SW 1271 (cell line): ENCODE data around the gene RSPH3.

Experiments
- DNase-seq, 2 experiments: peaks; one replicate each; lab custom pipeline; 2025; lab: John Stamatoyannopoulos, UW

The RSPH3 gene

DNA sequence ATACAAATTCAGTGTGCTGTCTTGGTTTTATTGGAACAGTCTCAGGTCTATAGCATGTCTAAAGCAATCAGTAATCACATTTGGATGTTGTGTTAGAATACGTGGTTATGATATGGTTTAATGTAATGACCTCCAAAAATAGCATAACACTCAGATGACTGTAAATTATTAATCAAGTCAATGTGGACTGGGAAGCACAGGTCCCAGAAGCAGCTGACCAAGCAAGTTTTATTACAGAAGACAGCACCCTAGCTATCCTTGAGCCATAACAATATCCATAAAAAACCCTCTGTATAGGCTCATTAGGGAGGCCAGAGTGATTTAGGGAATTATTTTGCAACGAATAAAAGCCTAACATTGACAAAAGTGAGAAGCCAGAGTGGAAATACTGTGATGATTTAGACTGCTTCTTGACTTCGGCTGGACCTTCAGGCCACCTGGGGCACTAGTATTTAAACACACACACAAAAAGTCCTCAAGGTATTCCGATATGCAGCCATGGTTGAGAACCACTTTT is 66.9 kb downstream of the RSPH3 start:
- no peak for DNase-seq

DNA sequence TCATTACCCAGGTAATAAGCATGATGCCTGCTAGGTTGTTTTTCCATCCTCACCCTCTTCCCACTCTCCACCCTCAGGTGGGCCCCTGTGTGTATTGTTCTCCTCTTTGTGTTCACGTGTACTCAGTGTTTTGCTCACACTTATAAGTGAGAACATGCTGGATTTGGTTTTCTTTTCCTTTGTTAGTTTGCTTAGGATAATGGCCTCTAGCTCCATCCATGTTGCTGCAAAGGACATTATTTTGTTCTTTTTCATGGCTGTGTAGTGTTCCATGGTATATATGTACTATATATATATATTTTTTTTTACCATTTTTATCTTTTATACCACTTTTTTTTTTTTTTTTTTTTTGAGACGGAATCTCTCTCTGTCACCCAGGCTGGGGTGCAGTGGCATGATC is 71.9 kb downstream of the RSPH3 start:
- DNase-seq = no peak

DNA sequence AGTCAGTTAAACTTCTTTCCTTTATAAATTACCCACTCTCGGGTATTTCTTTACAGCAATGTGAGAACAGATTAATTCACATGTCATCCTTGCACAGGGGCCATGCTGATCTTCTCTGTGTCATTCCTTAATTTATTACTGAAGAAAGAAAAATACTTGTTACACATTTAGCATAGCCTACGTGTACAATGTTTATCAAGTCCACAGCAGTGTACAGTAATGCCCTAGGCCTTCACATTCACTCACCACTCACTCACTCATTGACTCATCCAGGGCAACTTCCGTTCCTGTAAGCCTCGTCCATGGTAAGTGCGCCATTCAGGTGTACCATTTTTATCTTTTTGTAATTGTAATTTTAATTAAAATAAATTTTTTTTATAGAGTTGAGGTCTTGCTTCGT is 73.6 kb downstream of the RSPH3 start:
- DNase-seq = no peak

DNA sequence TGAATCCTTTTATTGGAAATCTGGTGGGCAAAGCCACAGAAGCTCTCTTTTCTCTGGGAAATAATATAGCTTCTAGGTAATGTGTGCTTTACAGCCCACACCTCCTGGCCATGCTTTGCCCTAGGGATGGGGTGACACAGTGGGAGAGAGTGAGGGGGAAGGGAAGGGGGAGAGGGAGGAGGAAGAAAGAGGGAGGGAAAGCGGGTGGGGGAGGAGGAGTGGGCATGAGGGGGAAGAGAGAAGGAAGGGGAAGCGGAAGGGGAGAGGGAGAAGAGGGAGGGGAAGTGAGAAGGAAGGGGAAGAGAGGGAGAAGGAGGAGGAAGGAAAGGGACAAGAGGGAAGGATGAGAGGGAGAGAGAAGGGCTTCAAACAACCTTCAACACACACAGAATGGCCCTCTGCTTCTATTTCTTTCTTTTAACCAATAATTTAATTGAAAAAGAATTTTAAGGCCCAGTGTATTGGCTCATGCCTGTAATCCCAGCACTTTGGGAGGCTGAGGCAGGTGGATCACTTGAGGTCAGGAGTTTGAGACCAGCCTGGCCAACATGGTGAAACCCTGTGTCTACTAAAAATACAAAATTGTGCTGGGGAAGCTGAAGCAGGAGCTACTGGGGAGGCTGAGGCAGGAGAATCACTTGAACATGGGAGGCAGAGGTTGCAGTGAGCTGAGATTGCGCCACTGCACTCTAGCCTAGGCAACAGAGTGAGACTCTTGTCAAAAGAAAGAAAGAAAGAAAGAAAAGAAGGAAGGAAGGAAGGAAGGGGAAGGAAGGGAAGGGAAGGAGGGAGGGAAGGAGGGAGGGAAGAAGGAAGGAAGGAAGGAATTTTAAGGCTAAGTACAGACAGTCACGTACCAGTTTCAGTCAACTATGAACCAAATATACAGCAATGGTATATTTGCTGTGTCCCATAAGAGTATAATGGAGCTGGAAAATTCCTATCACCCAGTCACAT is 75.2 kb downstream of the RSPH3 start:
- no peak for DNase-seq

DNA sequence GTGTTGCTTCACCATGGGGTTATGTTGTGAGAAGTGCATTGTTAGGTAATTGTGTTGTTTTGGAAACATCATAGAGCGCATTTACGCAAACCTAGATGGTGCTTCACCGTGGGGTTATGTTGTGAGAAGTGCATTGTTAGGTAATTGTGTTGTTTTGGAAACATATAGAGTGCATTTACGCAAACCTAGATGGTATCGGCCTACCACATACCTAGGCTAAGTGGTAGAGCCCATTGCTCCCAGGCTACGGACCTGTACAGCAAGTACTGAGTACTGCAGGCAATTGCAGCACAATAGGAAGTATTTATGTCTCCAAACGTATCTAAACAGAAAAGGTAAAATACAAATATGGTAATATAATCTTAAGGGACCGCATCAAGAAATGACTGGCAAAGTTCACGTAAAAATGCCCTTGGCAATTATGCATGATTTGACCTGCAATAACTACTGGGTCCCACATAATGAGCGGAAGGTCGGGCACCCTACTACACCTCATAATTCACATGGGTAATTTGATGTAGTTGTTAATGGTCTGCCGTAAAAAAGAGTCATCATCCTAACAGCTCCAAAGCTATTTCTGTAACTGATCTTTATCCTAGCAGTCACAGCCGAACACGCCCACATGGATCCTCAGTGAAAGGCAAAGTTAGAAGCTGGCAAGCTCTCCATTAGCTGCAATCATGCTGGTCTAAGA is 76.0 kb downstream of the RSPH3 start:
- no peak for DNase-seq
